Esophagus squamous epithelium (tissue), 5 donors: Measurements from ENCODE around the gene KBTBD12. TPM values are rescaled to one million over a fixed set of nuclear protein-coding genes. Genes with fewer than 3 reads are reported as not detected.

Experiments
- DNase-seq: peaks from one replicate; lab custom pipeline; 2025; lab: John Stamatoyannopoulos, UW
- H3K27ac ChIP-seq, 4 donors: fragments of 200-600 bp; sonication (generic); one replicate each; pipeline ENCODE4 v1.5.1; 2016 to 2019; ENCODE audit warnings: mild to moderate bottlenecking in 1 of 4
- H3K27me3 ChIP-seq, 4 donors: fragments of 200-600 bp; sonication (generic); 1 replicate in 3 of 4; 2 replicates in 1 of 4; pipeline versions ENCODE4 v1.5.1 to v1.6.0; 2017 to 2021; ENCODE audit warnings: antibody characterized with exemption in 1 of 4
- H3K36me3 ChIP-seq, 3 donors: fragments of 200-600 bp; sonication (generic); one replicate each; pipeline ENCODE4 v1.5.1; 2016 to 2019
- H3K4me1 ChIP-seq, 3 donors: fragments of 200-600 bp; sonication (generic); one replicate each; pipeline ENCODE4 v1.5.1; 2017 to 2019
- H3K4me3 ChIP-seq, 4 donors: fragments of 200-600 bp; sonication (generic); 1 replicate in 3 of 4; 2 replicates in 1 of 4; pipeline ENCODE4 v1.5.1; 2016 to 2019; ENCODE audit warnings: mild to moderate bottlenecking in 2 of 4, moderate library complexity in 1 of 4
- H3K9me3 ChIP-seq, 3 donors: fragments of 200-600 bp; sonication (generic); one replicate each; pipeline ENCODE4 v1.5.1; 2016 to 2019
- POLR2A ChIP-seq, 4 donors: fragments of 450-650 bp; IDR thresholded peaks; one replicate each; pipeline ENCODE4 v1.6.1; 2017; ENCODE audit warnings: antibody characterized with exemption in 4 of 4, mild to moderate bottlenecking in 4 of 4, moderate library complexity in 3 of 4
- WGBS, 2 donors: methylation state at CpG; one replicate each; pipeline ENCODE4 v1.1.5; 2018; 5-methylcytosine and 5-hydroxymethylcytosine counted together
- intact Hi-C: fragments of 100-400 bp; cut with DNase I; formaldehyde crosslinking; loops from one replicate; pipeline ENCODE4 v1.15.0; 2022
- total RNA-seq, 4 donors: library from RNA; depleted of rRNA; stranded (reverse); fragments of >200 nt; gene quantifications; one replicate each; pipeline ENCODE4 v1.1.0, GENCODE V29; 2016
- TF ChIP-seq, protein P1 (sequence below), 6 experiments: fragments of 450-650 bp in 4 of 6; fragments of 200-600 bp in 2 of 6; sonication (generic) in 2 of 6; IDR thresholded peaks; one replicate each; pipeline ENCODE4 v1.5.1; 2016 to 2019; ENCODE audit warnings: antibody characterized with exemption in 6 of 6, mild to moderate bottlenecking in 4 of 6, moderate library complexity in 4 of 6
- donor health status: DM: yes; HTN: yes; CAD: no.

The KBTBD12 gene
- total RNA-seq, 4 donors from 2014 or later: 0.38 TPM; not detected in 2

DNA sequence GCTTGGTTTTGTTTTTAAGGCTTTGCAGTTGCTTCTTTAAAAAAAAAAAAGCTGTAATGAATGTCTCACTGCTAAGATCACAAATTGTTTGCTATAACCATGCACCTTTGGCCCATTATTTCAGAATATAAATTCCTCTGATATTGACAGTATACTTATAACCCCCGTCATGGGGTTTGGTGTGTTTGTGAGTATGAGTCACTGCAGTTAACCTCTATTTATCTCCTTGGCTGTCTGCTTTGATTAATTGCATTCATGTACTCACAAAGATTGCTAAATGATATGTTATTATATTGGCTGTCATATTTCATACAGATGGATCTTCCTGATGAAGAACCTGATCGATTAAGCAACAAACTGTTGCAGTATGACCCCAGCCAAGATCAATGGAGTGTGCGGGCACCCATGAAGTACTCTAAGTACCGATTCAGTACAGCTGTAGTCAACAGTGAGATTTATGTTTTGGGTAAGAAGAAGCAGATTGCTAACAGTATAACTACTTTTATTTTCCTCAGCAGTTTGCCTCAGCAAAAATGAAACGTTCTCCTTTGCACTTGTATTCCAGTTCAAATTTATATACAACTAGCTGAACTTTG is 14.9 kb downstream of the KBTBD12 start:
- no peaks in the 10 kb centered on the region for H3K36me3 ChIP-seq
- WGBS, 2 donors: 62 to 78% methylated on average over 5 of the region's 5 CpGs
- intact Hi-C loops: no loop called here
- no peak overlapping the region for H3K4me3 ChIP-seq
- H3K27me3 ChIP-seq: peaks cover 0 to 8% (median 0%) of the 10 kb centered on the region in 4 donors
- no peaks in the 10 kb centered on the region for H3K4me1 ChIP-seq
- no peak overlapping the region for H3K27ac ChIP-seq
- DNase-seq: no peak
- TF ChIP-seq POLR2A (IDR thresholded peaks at IDR 0.05): no peak
- TF ChIP-seq, protein P1, sequence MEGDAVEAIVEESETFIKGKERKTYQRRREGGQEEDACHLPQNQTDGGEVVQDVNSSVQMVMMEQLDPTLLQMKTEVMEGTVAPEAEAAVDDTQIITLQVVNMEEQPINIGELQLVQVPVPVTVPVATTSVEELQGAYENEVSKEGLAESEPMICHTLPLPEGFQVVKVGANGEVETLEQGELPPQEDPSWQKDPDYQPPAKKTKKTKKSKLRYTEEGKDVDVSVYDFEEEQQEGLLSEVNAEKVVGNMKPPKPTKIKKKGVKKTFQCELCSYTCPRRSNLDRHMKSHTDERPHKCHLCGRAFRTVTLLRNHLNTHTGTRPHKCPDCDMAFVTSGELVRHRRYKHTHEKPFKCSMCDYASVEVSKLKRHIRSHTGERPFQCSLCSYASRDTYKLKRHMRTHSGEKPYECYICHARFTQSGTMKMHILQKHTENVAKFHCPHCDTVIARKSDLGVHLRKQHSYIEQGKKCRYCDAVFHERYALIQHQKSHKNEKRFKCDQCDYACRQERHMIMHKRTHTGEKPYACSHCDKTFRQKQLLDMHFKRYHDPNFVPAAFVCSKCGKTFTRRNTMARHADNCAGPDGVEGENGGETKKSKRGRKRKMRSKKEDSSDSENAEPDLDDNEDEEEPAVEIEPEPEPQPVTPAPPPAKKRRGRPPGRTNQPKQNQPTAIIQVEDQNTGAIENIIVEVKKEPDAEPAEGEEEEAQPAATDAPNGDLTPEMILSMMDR (IDR thresholded peaks at IDR 0.05): no peak
- no peaks in the 10 kb centered on the region for H3K9me3 ChIP-seq

DNA sequence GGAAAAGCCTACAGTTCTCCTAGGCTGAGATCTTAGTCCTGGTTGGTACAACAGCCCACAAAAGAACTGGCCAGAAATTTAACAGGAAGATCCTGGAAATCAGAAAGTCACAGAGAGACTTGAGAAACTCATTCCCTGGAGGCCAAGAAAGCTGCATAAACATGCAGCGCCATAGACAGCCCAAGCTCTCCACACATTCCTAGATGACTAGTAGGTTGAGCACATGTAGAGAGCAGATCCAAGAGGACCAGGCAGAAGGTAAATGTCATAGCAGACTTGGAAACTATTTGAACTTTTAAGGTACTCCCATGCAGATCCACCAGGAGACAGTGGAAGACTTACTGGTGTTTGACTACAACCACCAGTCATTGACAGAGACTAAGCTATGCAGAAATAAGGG is 18.4 kb downstream of the KBTBD12 start:
- intact Hi-C loops: no loop called here
- Histone ChIP-seq H3K36me3 (no peaks in the 10 kb centered on the region), H3K4me1 (no peaks in the 10 kb centered on the region), H3K9me3 (no peaks in the 10 kb centered on the region), H3K27ac (no peak overlapping the region), H3K27me3 (peaks cover 0 to 4% (median 0%) of the 10 kb centered on the region in 4 donors), H3K4me3 (no peak overlapping the region)
- 89 to 100% methylated on average over 1 of the region's 1 CpG for WGBS, 2 donors
- DNase-seq: no peak
- TF ChIP-seq, protein P1 (IDR thresholded peaks at IDR 0.05): no peak
- no peak for TF ChIP-seq POLR2A (IDR thresholded peaks at IDR 0.05)

DNA sequence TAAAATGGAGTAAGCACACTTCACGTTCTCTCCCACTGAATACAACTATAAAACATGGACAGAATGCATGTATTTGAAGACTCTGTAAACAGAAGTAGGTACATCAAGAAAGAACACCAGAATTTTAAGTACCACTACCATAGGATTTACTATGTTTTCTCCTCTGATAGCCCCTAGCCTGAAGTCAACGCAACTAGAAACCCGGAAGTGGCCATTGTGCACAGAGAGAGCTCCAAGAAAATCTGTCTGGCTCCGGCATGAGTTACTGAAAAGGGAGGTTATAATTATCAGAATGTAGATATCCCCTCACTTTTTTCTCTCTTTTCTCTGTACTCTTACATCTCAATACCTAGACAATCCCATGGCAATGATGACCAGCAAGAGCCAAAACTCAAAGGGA is 23.8 kb downstream of the KBTBD12 start:
- Histone ChIP-seq H3K9me3 (peaks cover 0 to 4% (median 0%) of the 10 kb centered on the region in 3 donors), H3K4me1 (no peaks in the 10 kb centered on the region), H3K27ac (no peak overlapping the region), H3K27me3 (peaks cover 0 to 2% (median 0%) of the 10 kb centered on the region in 4 donors), H3K36me3 (no peaks in the 10 kb centered on the region), H3K4me3 (no peak overlapping the region)
- 94 to 96% methylated on average over 4 of the region's 4 CpGs for WGBS, 2 donors
- DNase-seq: no peak
- TF ChIP-seq, protein P1 (IDR thresholded peaks at IDR 0.05): no peak
- no peak for TF ChIP-seq POLR2A (IDR thresholded peaks at IDR 0.05)
- intact Hi-C loops: no loop called here

DNA sequence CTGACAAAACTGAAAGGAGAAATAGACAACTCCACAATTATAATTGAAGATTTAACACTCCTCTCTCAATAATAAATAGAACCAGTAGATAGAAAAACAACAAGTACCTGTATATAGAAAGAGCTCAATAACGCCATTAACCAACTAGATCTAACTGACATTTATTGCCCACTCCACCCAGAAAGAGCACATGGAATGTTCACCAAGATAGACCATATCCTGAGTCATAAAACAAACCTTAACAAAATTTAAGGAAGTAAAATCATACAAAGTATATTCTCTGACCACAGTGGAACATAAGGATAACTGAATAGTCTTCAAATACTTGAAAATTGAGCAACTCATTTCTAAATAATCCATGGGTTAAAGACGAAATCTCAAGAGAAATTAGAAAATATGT is 25.1 kb downstream of the KBTBD12 start:
- no peak for DNase-seq
- no peak overlapping the region for H3K27ac ChIP-seq
- 60 to 74% methylated on average over 2 of the region's 2 CpGs for WGBS, 2 donors
- no peak overlapping the region for H3K4me3 ChIP-seq
- no peaks in the 10 kb centered on the region for H3K36me3 ChIP-seq
- intact Hi-C loops: no loop called here
- no peaks in the 10 kb centered on the region for H3K4me1 ChIP-seq
- H3K27me3 ChIP-seq: peaks cover 0 to 2% (median 0%) of the 10 kb centered on the region in 4 donors
- no peak for TF ChIP-seq POLR2A (IDR thresholded peaks at IDR 0.05)
- TF ChIP-seq, protein P1 (IDR thresholded peaks at IDR 0.05): no peak
- H3K9me3 ChIP-seq: peaks cover 0 to 4% (median 0%) of the 10 kb centered on the region in 3 donors

DNA sequence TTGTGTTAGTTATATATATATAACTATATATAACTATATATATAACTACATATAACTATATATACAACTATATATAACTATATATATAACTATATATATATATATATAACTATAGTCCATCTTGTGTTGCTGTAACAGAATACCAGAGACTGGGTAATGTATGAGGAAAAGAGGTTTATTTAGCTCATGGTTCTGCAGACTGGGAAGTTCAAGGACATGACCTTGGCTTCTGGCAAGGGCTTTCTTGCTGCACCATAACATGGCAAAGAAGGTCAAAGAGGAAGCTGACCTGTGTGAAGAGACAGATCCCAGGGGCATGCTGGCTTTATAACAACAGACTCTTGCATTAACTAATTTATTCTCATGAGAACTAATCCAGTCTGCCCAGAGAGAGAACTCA is 27.6 kb downstream of the KBTBD12 start:
- Histone ChIP-seq H3K36me3 (no peaks in the 10 kb centered on the region), H3K27me3 (peaks cover 0 to 2% (median 0%) of the 10 kb centered on the region in 4 donors), H3K27ac (no peak overlapping the region), H3K9me3 (peaks cover 0 to 4% (median 0%) of the 10 kb centered on the region in 3 donors), H3K4me3 (no peak overlapping the region), H3K4me1 (no peaks in the 10 kb centered on the region)
- DNase-seq: no peak
- intact Hi-C loops: no loop called here
- TF ChIP-seq, protein P1 (IDR thresholded peaks at IDR 0.05): no peak
- TF ChIP-seq POLR2A (IDR thresholded peaks at IDR 0.05): no peak
